ENCODE results near the gene CXCR5.

DNA sequence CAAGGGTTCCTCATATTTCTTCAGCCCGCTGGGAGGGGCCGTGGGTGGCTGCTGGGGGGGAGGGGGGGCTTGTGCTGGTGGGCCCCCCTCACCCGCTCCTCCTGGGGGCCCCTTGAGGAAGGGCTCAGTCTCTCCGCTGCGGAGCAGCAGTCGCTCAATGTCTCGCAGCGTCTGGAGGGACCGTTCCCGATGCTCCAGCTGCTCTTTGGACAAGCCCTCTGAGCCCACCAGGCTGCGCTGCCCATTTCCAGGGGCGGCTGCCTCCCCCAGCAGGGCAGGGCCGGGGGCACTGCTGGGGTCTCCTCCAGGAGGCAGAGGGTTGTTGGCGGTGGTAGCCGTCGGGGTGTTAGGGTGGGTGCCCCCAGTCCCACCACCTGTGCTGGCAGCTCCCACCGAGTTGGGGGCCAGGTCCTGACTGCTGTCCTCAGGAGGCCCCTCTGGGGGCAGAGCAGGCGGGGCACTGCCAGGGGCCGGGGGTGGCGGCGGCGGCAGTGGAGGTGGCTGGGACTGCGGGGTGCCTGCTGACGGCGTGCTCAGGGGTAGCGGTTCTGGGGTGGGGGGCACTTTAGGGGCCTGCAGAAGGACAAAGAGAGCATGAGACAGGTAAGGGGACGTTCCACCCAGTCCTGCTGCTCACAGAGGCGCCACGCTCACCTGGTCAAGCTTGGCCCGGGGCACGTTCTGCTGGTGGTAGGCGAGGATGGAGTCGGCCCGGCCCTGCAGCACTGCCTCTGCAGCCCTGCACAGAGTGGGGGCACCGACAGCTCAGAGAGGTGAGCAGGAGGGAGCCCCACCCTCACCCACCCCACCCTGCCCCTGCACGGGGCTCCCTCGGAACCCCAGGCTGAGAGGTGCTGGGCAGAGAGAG lies 18.9 kb downstream of the CXCR5 start:
- TF ChIP-seq, protein P1, sequence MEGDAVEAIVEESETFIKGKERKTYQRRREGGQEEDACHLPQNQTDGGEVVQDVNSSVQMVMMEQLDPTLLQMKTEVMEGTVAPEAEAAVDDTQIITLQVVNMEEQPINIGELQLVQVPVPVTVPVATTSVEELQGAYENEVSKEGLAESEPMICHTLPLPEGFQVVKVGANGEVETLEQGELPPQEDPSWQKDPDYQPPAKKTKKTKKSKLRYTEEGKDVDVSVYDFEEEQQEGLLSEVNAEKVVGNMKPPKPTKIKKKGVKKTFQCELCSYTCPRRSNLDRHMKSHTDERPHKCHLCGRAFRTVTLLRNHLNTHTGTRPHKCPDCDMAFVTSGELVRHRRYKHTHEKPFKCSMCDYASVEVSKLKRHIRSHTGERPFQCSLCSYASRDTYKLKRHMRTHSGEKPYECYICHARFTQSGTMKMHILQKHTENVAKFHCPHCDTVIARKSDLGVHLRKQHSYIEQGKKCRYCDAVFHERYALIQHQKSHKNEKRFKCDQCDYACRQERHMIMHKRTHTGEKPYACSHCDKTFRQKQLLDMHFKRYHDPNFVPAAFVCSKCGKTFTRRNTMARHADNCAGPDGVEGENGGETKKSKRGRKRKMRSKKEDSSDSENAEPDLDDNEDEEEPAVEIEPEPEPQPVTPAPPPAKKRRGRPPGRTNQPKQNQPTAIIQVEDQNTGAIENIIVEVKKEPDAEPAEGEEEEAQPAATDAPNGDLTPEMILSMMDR (IDR thresholded peaks at IDR 0.05; ENCODE audit: low read depth, low read length, missing input control): no peak
- TF ChIP-seq RXRA (IDR thresholded peaks at IDR 0.05) (no peak), HNF4A (conservative IDR thresholded peaks at IDR 0.05) (no peak), TAF1 (conservative IDR thresholded peaks at IDR 0.05) (no peak), YY1 (IDR thresholded peaks at IDR 0.05) (no peak), GABPA (IDR thresholded peaks at IDR 0.05 in 1 of 2, conservative IDR thresholded peaks at IDR 0.05 in 1 of 2) (no peak), FOXA1 (IDR thresholded peaks at IDR 0.05) (no peak), SP1 (IDR thresholded peaks at IDR 0.05) (no peak), JUND (IDR thresholded peaks at IDR 0.05) (no peak), NR2F2 (IDR thresholded peaks at IDR 0.05) (no peak)
- TF ChIP-seq, protein P2, sequence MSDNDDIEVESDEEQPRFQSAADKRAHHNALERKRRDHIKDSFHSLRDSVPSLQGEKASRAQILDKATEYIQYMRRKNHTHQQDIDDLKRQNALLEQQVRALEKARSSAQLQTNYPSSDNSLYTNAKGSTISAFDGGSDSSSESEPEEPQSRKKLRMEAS (IDR thresholded peaks at IDR 0.05): no peak
- TF ChIP-seq, protein P3, sequence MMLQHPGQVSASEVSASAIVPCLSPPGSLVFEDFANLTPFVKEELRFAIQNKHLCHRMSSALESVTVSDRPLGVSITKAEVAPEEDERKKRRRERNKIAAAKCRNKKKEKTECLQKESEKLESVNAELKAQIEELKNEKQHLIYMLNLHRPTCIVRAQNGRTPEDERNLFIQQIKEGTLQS (IDR thresholded peaks at IDR 0.05): no peak

All from liver (tissue), 3 donors.